Duodenal mucosa (tissue), 2 donors: ENCODE results near the gene NME3.
A peak's percentile ranks its signal among the peaks of the same experiment; 100 is the strongest.

ENCODE experiments used
- H3K27ac ChIP-seq: one replicate; pipeline ENCODE4 v1.7.0; 2013; ENCODE audit warnings: low read depth, low read length
- H3K27me3 ChIP-seq, 2 donors: one replicate each; pipeline ENCODE4 v1.7.0; 2013; ENCODE audit warnings: low read length in 2 of 2, control low read depth in 1 of 2; ENCODE audit not compliant: insufficient read depth in 2 of 2, control insufficient read depth in 1 of 2
- H3K36me3 ChIP-seq, 2 donors: one replicate each; pipeline ENCODE4 v1.7.0; 2013; ENCODE audit warnings: low read length in 2 of 2, control low read depth in 1 of 2; ENCODE audit not compliant: insufficient read depth in 2 of 2, control insufficient read depth in 1 of 2
- H3K4me1 ChIP-seq, 2 donors: one replicate each; pipeline ENCODE4 v1.7.0; 2013; ENCODE audit warnings: low read length in 2 of 2, control low read depth in 1 of 2; ENCODE audit not compliant: insufficient read depth in 2 of 2, control insufficient read depth in 1 of 2
- H3K4me3 ChIP-seq, 2 donors: one replicate each; pipeline ENCODE4 v1.7.0; 2013; ENCODE audit warnings: low read length in 2 of 2, low read depth in 1 of 2
- H3K9ac ChIP-seq, 2 donors: one replicate each; pipeline ENCODE4 v1.7.0; 2013; ENCODE audit warnings: low read length in 2 of 2, low read depth in 1 of 2
- H3K9me3 ChIP-seq, 2 donors: one replicate each; pipeline ENCODE4 v1.7.0; 2013; ENCODE audit warnings: low read length in 2 of 2, control low read depth in 1 of 2; ENCODE audit not compliant: control insufficient read depth in 1 of 2

The NME3 gene

GRCh38 chr16:1771188-1771863 lies at the start of gene NME3:
Gene NME3 (minus strand): TSS chr16:1771543. CDS start chr16:1771534, 9 bp downstream.
- H3K4me3 ChIP-seq: peak within 1 kb of the TSS; percentile 77 to 91
- peak within 1 kb of the TSS; percentile 59 to 75 for H3K9ac ChIP-seq
- H3K9me3 ChIP-seq: no peaks in the 10 kb centered on the region
- peak within 1 kb of the TSS; percentile 42 for H3K27ac ChIP-seq
- no peaks in the 10 kb centered on the region for H3K27me3 ChIP-seq
- H3K36me3 ChIP-seq: peaks cover 6 to 35% of the 10 kb centered on the region in 2 donors
- H3K4me1 ChIP-seq: peaks cover 12 to 31% of the 10 kb centered on the region in 2 donors

- H3K4me1 ChIP-seq: peaks cover 8 to 21% of the 10 kb centered on the region in 2 donors
Measured at GRCh38 chr16:1820946-1821290, 49.6 kb upstream of the NME3 start.

GRCh38 chr16:1820096-1820945 lies 49.0 kb upstream of the NME3 start:
- Histone ChIP-seq H3K4me1 (peaks cover 3 to 15% of the 10 kb centered on the region in 2 donors), H3K4me3 (no peak overlapping the region), H3K27ac (no peak overlapping the region), H3K9ac (no peak overlapping the region), H3K36me3 (peaks cover 20 to 65% of the 10 kb centered on the region in 2 donors), H3K9me3 (no peaks in the 10 kb centered on the region), H3K27me3 (no peaks in the 10 kb centered on the region)

More at GRCh38 chr16:1820946-1821290, 49.6 kb upstream of the NME3 start:
- Histone ChIP-seq H3K9me3 (no peaks in the 10 kb centered on the region), H3K27ac (no peak overlapping the region), H3K9ac (no peak overlapping the region), H3K4me3 (no peak overlapping the region), H3K36me3 (peaks cover 18 to 62% of the 10 kb centered on the region in 2 donors), H3K27me3 (no peaks in the 10 kb centered on the region)

GRCh38 chr16:1819611-1820010 lies 48.3 kb upstream of the NME3 start:
- Histone ChIP-seq H3K9me3 (no peaks in the 10 kb centered on the region), H3K27me3 (no peaks in the 10 kb centered on the region), H3K36me3 (peaks cover 25 to 70% of the 10 kb centered on the region in 2 donors), H3K27ac (no peak overlapping the region), H3K4me3 (no peak overlapping the region), H3K9ac (no peak overlapping the region), H3K4me1 (peaks cover 0 to 8% of the 10 kb centered on the region in 2 donors)

GRCh38 chr16:1818873-1819525 lies 47.7 kb upstream of the NME3 start:
- H3K9ac ChIP-seq: no peak overlapping the region
- no peaks in the 10 kb centered on the region for H3K9me3 ChIP-seq
- no peak overlapping the region for H3K27ac ChIP-seq
- H3K27me3 ChIP-seq: no peaks in the 10 kb centered on the region
- H3K4me3 ChIP-seq: no peak overlapping the region
- H3K36me3 ChIP-seq: peaks cover 25 to 70% of the 10 kb centered on the region in 2 donors
- H3K4me1 ChIP-seq: peaks cover 0 to 2% of the 10 kb centered on the region in 2 donors

GRCh38 chr16:1818204-1818872 lies 47.0 kb upstream of the NME3 start:
- no peaks in the 10 kb centered on the region for H3K27me3 ChIP-seq

GRCh38 chr16:1817716-1818115 lies 46.4 kb upstream of the NME3 start:
- Histone ChIP-seq H3K4me3 (no peak overlapping the region), H3K36me3 (peaks cover 25 to 72% of the 10 kb centered on the region in 2 donors), H3K27me3 (no peaks in the 10 kb centered on the region), H3K9ac (no peak overlapping the region), H3K27ac (no peak overlapping the region), H3K4me1 (peaks cover 0 to 4% of the 10 kb centered on the region in 2 donors), H3K9me3 (no peaks in the 10 kb centered on the region)

More at GRCh38 chr16:1818204-1818872, 47.0 kb upstream of the NME3 start:
- peaks cover 25 to 73% of the 10 kb centered on the region in 2 donors for H3K36me3 ChIP-seq
- no peak overlapping the region for H3K27ac ChIP-seq
- no peak overlapping the region for H3K4me3 ChIP-seq
- no peak overlapping the region for H3K9ac ChIP-seq
- no peaks in the 10 kb centered on the region for H3K4me1 ChIP-seq
- no peaks in the 10 kb centered on the region for H3K9me3 ChIP-seq

GRCh38 chr16:1817276-1817589 lies 45.9 kb upstream of the NME3 start:
- Histone ChIP-seq H3K9me3 (no peaks in the 10 kb centered on the region), H3K4me3 (no peak overlapping the region), H3K36me3 (peaks cover 23 to 67% of the 10 kb centered on the region in 2 donors), H3K27me3 (no peaks in the 10 kb centered on the region), H3K9ac (no peak overlapping the region), H3K27ac (no peak overlapping the region), H3K4me1 (peaks cover 0 to 5% of the 10 kb centered on the region in 2 donors)

GRCh38 chr16:1816396-1817275 lies 45.3 kb upstream of the NME3 start:
- H3K4me1 ChIP-seq: peaks cover 0 to 5% of the 10 kb centered on the region in 2 donors
- H3K9ac ChIP-seq: no peak overlapping the region
- no peaks in the 10 kb centered on the region for H3K9me3 ChIP-seq
- H3K27ac ChIP-seq: no peak overlapping the region
- H3K27me3 ChIP-seq: no peaks in the 10 kb centered on the region
- peaks cover 18 to 62% of the 10 kb centered on the region in 2 donors for H3K36me3 ChIP-seq
- no peak overlapping the region for H3K4me3 ChIP-seq
